HepG2 (cell line): ENCODE data around the gene GNAL. TPM values are rescaled to one million over a fixed set of nuclear protein-coding genes. Genes with fewer than 3 reads are reported as not detected.

ENCODE experiments used
- ATAC-seq: fragments of 200-7000 bp; cut with Tn5 transposase; 3 replicates; pipeline ENCODE4 v1.9.1; 2020; ENCODE audit warnings: mild to moderate bottlenecking, moderate library complexity
- BruUV-seq: library from RNA; stranded (reverse); fragments of 400-500 nt; replicated peaks from 2 replicates; lab custom pipeline; 2021; lab: Mats Ljungman, UMichigan
- CTCF ChIA-PET: fragments of 300-600 bp; formaldehyde crosslinking; extraction: SDS; loops from one replicate; lab custom pipeline; 2021; ENCODE audit warnings: low total read pairs, inconsistent platforms, low intra/inter-chr PET ratio; lab: Yijun Ruan, JAX
- POLR2A ChIA-PET: fragments of 350-600 bp; sonication (Branson Sonifier 250); formaldehyde crosslinking; loops from one replicate; lab custom pipeline; 2020; ENCODE audit warnings: antibody characterized with exemption, inconsistent platforms; lab: Yijun Ruan, JAX
- DNase-seq: peaks from one replicate; pipeline ENCODE4 v3.0.0-alpha.2; 2015; ENCODE audit warnings: low spot score
- FAIRE-seq: peaks from 3 replicates; lab custom pipeline; 2011; peaks lifted over from hg19 to GRCh38; lab: Jason Lieb, UNC
- H2AFZ ChIP-seq: one replicate; pipeline ENCODE4 v1.6.1; 2011; ENCODE audit warnings: low read length, inconsistent platforms
- H3K27ac ChIP-seq: fragments of 300-600 bp; 3 replicates; pipeline ENCODE4 v1.8.0; 2011; ENCODE audit warnings: mixed run types, mild to moderate bottlenecking, mixed read lengths, low read length, inconsistent platforms; ENCODE audit not compliant: insufficient read depth; ENCODE audit errors: extremely low read length
- H3K27me3 ChIP-seq, 2 experiments: fragments of 200-600 bp in 1 of 2; 2 replicates in 1 of 2; 3 replicates in 1 of 2; pipeline versions ENCODE4 v1.6.0 to v1.8.0; 2011; ENCODE audit warnings: low read length in 2 of 2, mild to moderate bottlenecking in 2 of 2, moderate library complexity in 2 of 2, inconsistent platforms in 1 of 2; ENCODE audit not compliant: insufficient read depth in 2 of 2, control insufficient read depth in 1 of 2
- H3K36me3 ChIP-seq, 2 experiments: fragments of 200-600 bp in 1 of 2; replicated peaks in 1 of 2; 2 replicates in 1 of 2; 3 replicates in 1 of 2; pipeline versions ENCODE4 v1.5.1 to v1.8.0; 2011; ENCODE audit warnings: low read length in 2 of 2, inconsistent platforms in 1 of 2; ENCODE audit not compliant: insufficient read depth in 2 of 2, control insufficient read depth in 1 of 2
- H3K4me1 ChIP-seq: 2 replicates; pipeline ENCODE4 v1.5.1; 2012; ENCODE audit warnings: low read length, inconsistent platforms; ENCODE audit not compliant: insufficient read depth
- H3K4me2 ChIP-seq: 2 replicates; pipeline ENCODE4 v1.6.0; 2011; ENCODE audit warnings: low read depth, low read length, inconsistent platforms
- H3K4me3 ChIP-seq, 3 experiments: fragments of 200-600 bp in 1 of 3; sonication (generic), shearing (Covaris generic) in 1 of 3; replicated peaks in 1 of 3; 2 replicates each; pipeline ENCODE4 v1.5.1; 2011 to 2016; ENCODE audit warnings: low read length in 3 of 3, inconsistent platforms in 2 of 3, low read depth in 2 of 3, mild to moderate bottlenecking in 2 of 3, control low read depth in 1 of 3, mixed read lengths in 1 of 3; ENCODE audit not compliant: insufficient read depth in 1 of 3
- H3K79me2 ChIP-seq: one replicate; pipeline ENCODE4 v1.6.1; 2011; ENCODE audit warnings: low read length, inconsistent platforms; ENCODE audit not compliant: insufficient read depth
- H3K9ac ChIP-seq: 2 replicates; pipeline ENCODE4 v1.6.0; 2011; ENCODE audit warnings: mild to moderate bottlenecking, low read depth, low read length, inconsistent platforms; ENCODE audit not compliant: insufficient read depth
- H3K9me3 ChIP-seq: 2 replicates; pipeline ENCODE4 v1.5.1; 2012; ENCODE audit warnings: mild to moderate bottlenecking, low read length
- H4K20me1 ChIP-seq: 2 replicates; pipeline ENCODE4 v1.6.0; 2011; ENCODE audit warnings: inconsistent platforms, mild to moderate bottlenecking, low read length, moderate library complexity; ENCODE audit not compliant: insufficient read depth
- ARID2 ChIP-seq: sonication (generic); formaldehyde crosslinking; IDR thresholded peaks from 2 replicates; pipeline ENCODE4 v1.8.1; 2022; ENCODE audit warnings: mild to moderate bottlenecking, missing genetic modification reagents, borderline replicate concordance
- FOSL2 ChIP-seq: sonication (generic); formaldehyde crosslinking; IDR thresholded peaks from 2 replicates; pipeline ENCODE4 v1.4.0; 2020; ENCODE audit warnings: missing genetic modification reagents
- KDM5B ChIP-seq: sonication (generic); formaldehyde crosslinking; IDR thresholded peaks from 2 replicates; pipeline ENCODE4 v1.4.0; 2020; ENCODE audit warnings: missing genetic modification reagents, mild to moderate bottlenecking, borderline replicate concordance
- MTF1 ChIP-seq: sonication (generic); formaldehyde crosslinking; IDR thresholded peaks from 2 replicates; pipeline ENCODE4 v1.5.0; 2020; ENCODE audit warnings: missing genetic modification reagents
- REPIN1 ChIP-seq: sonication (generic); formaldehyde crosslinking; IDR thresholded peaks from 2 replicates; pipeline ENCODE4 v1.8.0; 2022; ENCODE audit warnings: missing genetic modification reagents, low read depth, mild to moderate bottlenecking, borderline replicate concordance
- TAF1 ChIP-seq: sonication (generic); formaldehyde crosslinking; IDR thresholded peaks from 2 replicates; pipeline ENCODE4 v1.4.0; 2020; ENCODE audit warnings: missing genetic modification reagents
- ZNF260 ChIP-seq: sonication (generic); formaldehyde crosslinking; IDR thresholded peaks from 2 replicates; pipeline ENCODE4 v1.4.0; 2020; ENCODE audit warnings: missing genetic modification reagents, low read depth, mild to moderate bottlenecking, borderline replicate concordance
- ZNF484 ChIP-seq: sonication (generic); formaldehyde crosslinking; IDR thresholded peaks from 2 replicates; pipeline ENCODE4 v1.5.1; 2020; ENCODE audit warnings: mild to moderate bottlenecking, low read depth, missing genetic modification reagents, borderline replicate concordance
- WGBS: methylation state at CpG from one replicate; pipeline ENCODE4 v1.1.6; 2017; ENCODE audit warnings: low lambda C conversion rate; 5-methylcytosine and 5-hydroxymethylcytosine counted together
- in situ Hi-C: cut with HindIII; loops from 2 replicates; pipeline ENCODE4 v1.10.0; 2017; ENCODE audit warnings: low pct_unique_long_range_greater_than_20kb; ENCODE audit not compliant: extremely low pct_ligation_motif_present
- intact Hi-C: fragments of 100-400 bp; cut with micrococcal nuclease; formaldehyde crosslinking; loops from one replicate; pipeline ENCODE4 v1.10.0; 2022; ENCODE audit not compliant: unreplicated experiment
- polyA plus RNA-seq, 8 experiments: library from polyadenylated mRNA; depleted of rRNA in 3 of 8; stranded (reverse) in 7 of 8; unstranded in 1 of 8; fragments of >200 nt; fragmentation: Illumina TruSeq in 4 of 8; extraction: Trizol in 4 of 8; gene quantifications; 2 replicates each; pipeline versions ENCODE4 v1.2.1 to v1.2.3, GENCODE V29; 2011 to 2016; ENCODE audit warnings: low read depth in 4 of 8, missing spikeins in 1 of 8, mixed read lengths in 1 of 8; ENCODE audit not compliant: insufficient read depth in 1 of 8
- total RNA-seq, 5 experiments: library from RNA; depleted of rRNA; stranded (reverse); fragments of >200 nt; fragmentation: Illumina TruSeq; extraction: Trizol; gene quantifications; 2 replicates each; pipeline ENCODE4 v1.2.3, GENCODE V29; 2016; ENCODE audit warnings: low read depth in 1 of 5
- TF ChIP-seq, protein P1 (sequence below): sonication (generic); formaldehyde crosslinking; IDR thresholded peaks from 2 replicates; pipeline ENCODE4 v1.9.0; 2021; ENCODE audit warnings: missing genetic modification reagents, borderline replicate concordance

The GNAL gene
- total and polyA plus RNA-seq, 2 of the 13 experiments (the other 11 are each of a cell fraction or from before 2014, with no cell fraction given) = 0.87 to 1.4 TPM

DNA sequence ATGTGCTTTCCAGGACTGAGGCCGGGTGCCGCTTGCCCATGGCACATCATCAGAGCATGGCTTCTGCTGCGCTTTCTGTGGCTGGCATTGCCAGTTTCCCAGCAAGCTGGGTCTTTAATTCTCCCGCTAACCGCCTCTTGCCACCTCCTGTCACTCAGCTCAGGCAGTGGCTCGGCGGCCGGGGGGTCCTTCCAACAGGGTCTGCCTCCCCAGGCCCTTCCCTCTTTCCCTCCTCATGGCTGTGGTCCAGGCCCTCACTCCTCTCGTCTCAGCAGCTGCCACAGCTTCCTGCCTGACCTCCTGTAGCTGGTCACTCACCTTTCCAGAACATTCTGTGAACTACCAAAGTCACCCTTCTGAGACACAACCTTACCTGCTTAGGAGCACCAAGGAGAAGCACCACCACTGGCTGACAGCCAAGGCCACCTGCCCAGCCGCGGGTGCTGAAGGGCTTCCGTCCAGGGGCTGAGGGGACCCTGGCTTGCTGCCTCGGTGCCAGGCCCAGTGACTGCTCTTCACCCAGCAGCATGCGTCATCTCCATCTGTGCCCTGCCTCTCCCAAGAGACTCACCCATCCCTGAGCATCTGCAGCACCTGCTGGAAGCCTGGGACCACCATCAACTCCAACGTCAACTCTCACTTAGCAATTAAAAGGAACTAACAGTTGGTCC is 184.7 kb downstream of the GNAL start:
- Histone ChIP-seq H3K9me3 (no peaks in the 10 kb centered on the region), H3K9ac (no peak overlapping the region), H3K27ac (no peak overlapping the region), H3K4me3 (no peak overlapping the region), H2AFZ (no peak overlapping the region), H3K4me1 (peaks cover 19% of the 10 kb centered on the region), H3K27me3 (no peaks in the 10 kb centered on the region), H4K20me1 (no peaks in the 10 kb centered on the region), H3K4me2 (0 out of 2 replicates have a peak overlapping the region, but pooled peaks have one; percentile 39), H3K79me2 (no peaks in the 10 kb centered on the region), H3K36me3 (no peaks in the 10 kb centered on the region)
- ChIA-PET POLR2A (no interaction called here), CTCF (interaction anchor here (2.0 to 2.7 kb wide), 2 partner anchors 47 to 141 kb away, joined by 14 read pairs; no protein-coding TSS in a partner anchor)
- DNase-seq (no peak), ATAC-seq (no peak), FAIRE-seq (no peak)
- intact Hi-C loops = loop anchor here (5.0 kb wide), 1 partner anchor 33 kb away; the partner anchor contains the start of gene MPPE1
- TF ChIP-seq, protein P1, sequence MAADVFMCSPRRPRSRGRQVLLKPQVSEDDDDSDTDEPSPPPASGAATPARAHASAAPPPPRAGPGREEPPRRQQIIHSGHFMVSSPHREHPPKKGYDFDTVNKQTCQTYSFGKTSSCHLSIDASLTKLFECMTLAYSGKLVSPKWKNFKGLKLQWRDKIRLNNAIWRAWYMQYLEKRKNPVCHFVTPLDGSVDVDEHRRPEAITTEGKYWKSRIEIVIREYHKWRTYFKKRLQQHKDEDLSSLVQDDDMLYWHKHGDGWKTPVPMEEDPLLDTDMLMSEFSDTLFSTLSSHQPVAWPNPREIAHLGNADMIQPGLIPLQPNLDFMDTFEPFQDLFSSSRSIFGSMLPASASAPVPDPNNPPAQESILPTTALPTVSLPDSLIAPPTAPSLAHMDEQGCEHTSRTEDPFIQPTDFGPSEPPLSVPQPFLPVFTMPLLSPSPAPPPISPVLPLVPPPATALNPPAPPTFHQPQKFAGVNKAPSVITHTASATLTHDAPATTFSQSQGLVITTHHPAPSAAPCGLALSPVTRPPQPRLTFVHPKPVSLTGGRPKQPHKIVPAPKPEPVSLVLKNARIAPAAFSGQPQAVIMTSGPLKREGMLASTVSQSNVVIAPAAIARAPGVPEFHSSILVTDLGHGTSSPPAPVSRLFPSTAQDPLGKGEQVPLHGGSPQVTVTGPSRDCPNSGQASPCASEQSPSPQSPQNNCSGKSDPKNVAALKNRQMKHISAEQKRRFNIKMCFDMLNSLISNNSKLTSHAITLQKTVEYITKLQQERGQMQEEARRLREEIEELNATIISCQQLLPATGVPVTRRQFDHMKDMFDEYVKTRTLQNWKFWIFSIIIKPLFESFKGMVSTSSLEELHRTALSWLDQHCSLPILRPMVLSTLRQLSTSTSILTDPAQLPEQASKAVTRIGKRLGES = no peak
- no peak for TF ChIP-seq ZNF260 (CRISPR knock-in tag)
- no peak for TF ChIP-seq KDM5B (CRISPR knock-in tag)
- TF ChIP-seq ZNF484 (CRISPR knock-in tag) = no peak
- TF ChIP-seq REPIN1 (CRISPR knock-in tag) = no peak
- TF ChIP-seq FOSL2 (CRISPR knock-in tag) = no peak
- no peak for TF ChIP-seq TAF1 (CRISPR knock-in tag)
- TF ChIP-seq ARID2 (CRISPR knock-in tag) = no peak
- TF ChIP-seq MTF1 (CRISPR knock-in tag) = no peak
- BruUV-seq = no TSS peak
- in situ Hi-C loops = loop anchor here (5.0 kb wide), 1 partner anchor 47 kb away; no protein-coding TSS in a partner anchor
- 85% methylated on average over 15 of the region's 15 CpGs for WGBS
